IPS DF 4.7 (cell line): ENCODE results near the gene EDA.

Experiments used
- DNase-seq: peaks from one replicate; pipeline ENCODE4 v3.0.0-alpha.2; 2013; ENCODE audit warnings: low spot score; ENCODE audit errors: extremely low read depth

Gene EDA

GRCh38 chrX:69615779-69616456, at the start of gene EDA:
Gene EDA, plus strand, starts transcription at chrX:69616113.
- DNase-seq, result peak; percentile 49

DNA sequence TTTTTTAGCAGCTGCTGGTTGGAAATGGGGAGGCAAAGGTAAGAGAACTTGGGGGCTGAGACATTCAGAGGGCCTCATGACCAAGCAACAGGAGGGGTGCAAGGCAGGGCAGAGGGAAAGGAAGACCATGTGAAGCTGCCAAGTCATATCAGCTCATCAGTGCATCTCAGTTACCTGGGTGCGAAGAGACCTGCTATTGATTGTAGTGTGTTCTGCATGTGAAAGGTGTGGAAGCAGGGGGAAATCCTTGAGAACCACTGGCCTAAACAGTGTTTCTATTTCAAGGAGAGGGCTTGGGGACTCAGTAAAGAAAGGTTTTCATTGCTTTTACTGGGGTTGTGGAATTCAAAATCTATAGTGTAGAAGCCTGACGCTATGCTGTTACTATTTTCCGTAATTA, 47.1 kb upstream of the EDA start:
- no peak for DNase-seq

- DNase-seq, result no peak
Observed at GRCh38 chrX:69597399-69597798, 18.5 kb upstream of the EDA start.

GRCh38 chrX:69600182-69600581, 15.7 kb upstream of the EDA start:
- no peak for DNase-seq

DNA sequence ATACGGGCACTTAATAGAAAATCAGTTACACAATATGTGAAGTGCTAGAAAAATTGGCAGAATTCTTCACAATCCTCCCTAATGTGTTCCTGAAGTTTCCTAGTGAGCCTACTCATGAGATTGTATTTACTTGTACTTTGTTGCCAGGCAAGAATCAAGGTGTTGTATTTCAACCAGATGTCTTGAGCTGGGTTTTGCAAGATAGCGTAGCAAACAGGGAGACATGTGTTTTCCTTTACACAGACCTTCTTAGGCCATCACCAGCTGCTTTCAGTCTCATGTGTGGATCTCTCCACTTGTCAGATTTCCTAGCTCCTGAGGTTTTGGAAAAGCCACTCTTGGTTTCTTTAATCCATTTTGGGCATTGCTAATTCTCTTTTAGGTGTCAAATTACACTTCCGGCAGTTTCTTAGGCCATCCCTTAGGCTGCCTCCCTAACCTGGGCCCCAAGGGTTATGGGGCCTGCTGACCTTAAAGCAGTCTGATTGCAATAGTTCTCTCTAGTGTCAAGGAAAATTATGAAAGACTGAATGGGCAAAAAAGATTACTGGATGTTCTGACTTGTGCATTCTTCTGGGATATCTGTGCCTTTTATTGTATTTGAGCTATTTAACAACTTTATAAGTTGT, 12.2 kb upstream of the EDA start:
- no peak for DNase-seq

- no peak for DNase-seq
Observed at GRCh38 chrX:69605521-69605920, 10.4 kb upstream of the EDA start.

- DNase-seq, result no peak
Observed at GRCh38 chrX:69607616-69608015, 8.3 kb upstream of the EDA start.

DNA sequence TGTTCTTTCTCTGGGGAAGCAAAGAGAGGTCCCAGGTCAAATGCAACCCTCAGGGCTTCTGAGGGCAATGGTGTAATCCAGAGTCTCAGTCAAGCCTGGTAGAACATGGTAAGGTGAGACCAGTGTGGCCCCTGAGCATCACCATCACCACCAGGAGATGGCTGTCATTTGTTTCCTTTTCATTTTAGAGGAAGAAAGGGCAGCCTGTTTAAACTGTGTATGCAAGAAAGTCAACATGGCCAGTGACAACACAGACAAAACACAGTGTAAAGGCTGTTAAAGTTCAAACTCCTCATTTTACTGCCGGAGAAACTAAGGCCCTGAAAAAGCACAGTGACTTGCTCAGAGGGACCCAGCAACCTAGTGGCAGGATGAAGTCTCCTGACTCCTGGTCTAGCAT, 2.0 kb upstream of the EDA start:
- DNase-seq, result no peak

GRCh38 chrX:69614886-69615285, 1.0 kb upstream of the EDA start:
- no peak for DNase-seq

DNA sequence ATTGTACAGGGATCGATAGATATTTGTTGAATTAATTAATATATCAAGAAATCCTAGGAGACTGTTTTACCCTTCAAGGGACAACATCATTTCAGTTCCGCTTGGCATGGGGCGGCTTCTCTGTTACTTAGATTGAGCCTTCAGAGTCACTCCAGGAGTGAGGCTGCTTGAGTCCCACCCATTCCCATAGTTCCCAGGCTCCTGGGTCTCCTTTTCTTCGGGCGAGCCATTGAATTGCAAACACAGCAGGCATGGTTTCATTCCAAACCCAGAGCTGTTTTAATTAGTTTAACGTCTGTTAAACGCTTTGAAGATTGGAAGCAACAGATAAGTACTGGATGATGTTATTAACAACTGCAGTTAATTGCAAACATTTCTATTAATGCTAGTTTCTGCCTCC, 571 bp upstream of the EDA start:
- DNase-seq, result peak; percentile 9

- no peak for DNase-seq
Observed at GRCh38 chrX:69616457-69617203, 717 bp downstream of the EDA start.

DNA sequence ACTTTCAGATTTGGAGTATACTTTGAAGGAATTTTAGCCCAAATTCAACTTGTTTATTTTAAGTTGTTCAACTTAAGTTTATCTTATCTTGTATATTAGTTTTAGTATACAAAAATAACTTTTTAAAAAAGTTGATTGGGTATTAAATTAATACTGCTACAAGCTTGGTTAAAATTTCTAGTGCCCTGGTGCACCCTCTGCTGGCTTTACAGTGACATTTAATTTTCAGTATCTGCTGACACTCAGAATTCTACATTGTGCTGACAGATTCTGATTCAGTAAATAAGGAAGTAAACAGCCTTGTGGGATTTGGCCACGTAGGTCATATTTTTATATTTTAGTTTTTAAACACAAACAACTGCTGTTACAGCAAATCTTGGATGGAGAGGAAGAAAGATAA, 2.9 kb downstream of the EDA start:
- no peak for DNase-seq

DNA sequence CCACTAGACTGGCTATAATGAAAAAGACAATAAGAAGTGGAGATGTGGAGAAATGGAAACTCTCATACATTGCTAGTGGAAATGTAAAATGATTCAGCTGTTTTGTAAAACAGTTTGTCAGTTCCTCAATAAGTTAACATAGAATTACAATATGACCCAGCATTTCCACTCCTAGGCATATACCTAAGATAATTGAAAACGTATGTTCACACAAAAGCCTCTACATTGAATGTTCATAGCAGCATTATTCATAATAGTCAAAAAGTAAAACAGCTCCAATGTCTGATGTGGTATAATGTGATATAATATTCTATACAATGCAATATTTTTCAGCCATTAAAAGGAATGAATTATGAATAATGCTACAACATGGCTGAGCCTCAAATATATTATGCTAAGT, 10.2 kb downstream of the EDA start:
- DNase-seq, result no peak

DNA sequence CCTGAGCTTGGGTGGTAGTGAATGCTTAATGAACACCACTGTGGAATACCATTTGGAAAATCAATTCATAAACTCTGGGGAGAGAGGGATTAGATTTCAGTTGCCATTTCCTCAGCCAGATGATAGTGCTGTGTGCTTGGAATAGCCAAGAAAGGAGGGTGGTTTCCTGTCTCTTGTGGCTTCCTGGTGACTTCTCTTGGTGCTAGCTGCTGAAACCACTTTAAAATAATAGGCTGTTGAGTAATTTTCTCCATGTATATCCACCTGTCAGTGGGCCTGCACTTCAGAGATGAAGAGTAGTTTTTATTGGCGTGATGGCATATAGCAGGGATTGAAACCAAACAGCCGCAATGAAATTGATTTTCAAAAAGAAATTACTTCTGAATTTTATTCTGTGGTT, 11.8 kb downstream of the EDA start:
- no peak for DNase-seq

DNA sequence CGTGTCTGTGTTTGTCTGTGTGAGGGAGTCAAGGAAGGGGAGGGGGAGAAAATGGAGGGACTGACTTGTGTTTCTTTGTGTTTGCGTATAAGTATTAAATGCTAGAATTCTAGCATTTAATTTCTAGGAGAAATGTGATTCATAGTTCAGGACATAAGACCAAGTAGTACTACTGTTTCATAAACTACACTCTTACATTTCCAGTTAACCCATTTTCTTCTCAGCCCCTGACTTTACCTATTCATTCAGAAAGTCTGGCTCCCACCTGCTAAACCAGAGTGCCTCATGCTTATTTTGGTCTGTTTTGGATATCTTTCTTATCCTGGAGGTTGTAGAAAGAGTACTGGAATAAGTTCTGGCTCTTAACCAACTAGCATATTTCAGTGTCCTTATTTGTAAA, 14.2 kb downstream of the EDA start:
- no peak for DNase-seq

DNA sequence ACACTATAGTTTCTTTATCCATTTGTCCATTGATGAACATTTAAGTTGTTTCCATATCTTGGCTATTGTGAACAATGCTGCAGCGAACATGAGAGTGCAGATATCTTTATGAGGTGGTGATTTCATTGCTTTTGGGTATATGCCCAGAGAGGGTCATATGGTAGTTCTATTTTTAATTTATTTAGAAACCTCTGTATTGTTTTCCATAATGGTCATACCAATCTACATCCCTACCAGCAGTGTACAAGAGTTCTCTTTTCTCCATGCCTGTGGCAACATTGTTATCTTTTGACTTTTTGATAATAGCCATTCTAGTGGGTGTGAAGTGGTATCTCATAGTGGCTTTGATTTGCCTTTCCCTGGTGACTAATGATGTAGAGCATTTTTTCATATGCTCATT, 48.8 kb downstream of the EDA start:
- no peak for DNase-seq

GRCh38 chrX:69670001-69670555, 54.2 kb downstream of the EDA start:
- DNase-seq, result no peak

GRCh38 chrX:69674891-69675290, 59.0 kb downstream of the EDA start:
- no peak for DNase-seq

GRCh38 chrX:69705818-69706217, 89.9 kb downstream of the EDA start:
- DNase-seq, result no peak

GRCh38 chrX:69718102-69718501, 102.2 kb downstream of the EDA start:
- no peak for DNase-seq

GRCh38 chrX:69724307-69724706, 108.4 kb downstream of the EDA start:
- DNase-seq, result no peak

- DNase-seq, result no peak
Observed at GRCh38 chrX:69740317-69740716, 124.4 kb downstream of the EDA start.
